Right lung (tissue), 5 donors: ENCODE measurements around the gene DMD. TPM values are rescaled to one million over a fixed set of nuclear protein-coding genes. Genes with fewer than 3 reads are reported as not detected.
"Not testable (repeated sequence)": the region's sequence is repeated elsewhere in the genome, so short reads cannot be mapped to it uniquely, and the experiment has no call there.

ENCODE experiments used
- DNase-seq, 2 donors: peaks; one replicate each; pipeline ENCODE4 v3.0.0-alpha.2; 2013
- polyA plus RNA-seq, 5 donors: library from polyadenylated mRNA; unstranded; fragments of 120-200 nt; gene quantifications; one replicate each; pipeline versions ENCODE4 v1.2.1 to v1.2.3, GENCODE V29; 2013; ENCODE audit warnings: inconsistent platforms in 1 of 5, low replicate concordance in 1 of 5; ENCODE audit not compliant: insufficient read length in 5 of 5, insufficient read depth in 1 of 5

DMD gene
- polyA plus RNA-seq, 5 donors: 46.8 to 79.3 (median 59.8) TPM

DNA sequence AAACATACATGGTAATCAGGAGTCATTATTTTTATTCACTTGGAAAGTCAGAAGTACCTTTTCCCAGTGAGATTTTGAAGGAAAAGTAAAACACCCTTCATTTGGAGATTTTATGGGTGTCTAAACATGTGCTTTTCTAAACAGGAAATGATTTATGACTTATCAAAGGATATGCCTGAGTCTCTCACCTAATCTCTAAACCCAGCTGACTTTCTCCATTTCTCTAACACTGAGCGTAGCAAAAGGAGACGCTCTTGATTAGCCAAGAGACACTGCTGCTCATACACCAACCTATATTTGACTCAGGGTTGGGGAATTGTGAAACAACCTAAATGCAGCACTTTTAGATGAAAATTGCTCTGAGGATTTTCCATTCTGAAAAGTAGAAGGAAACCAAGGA is 1671.0 kb downstream of the DMD start:
- no peak for DNase-seq

- DNase-seq: no peak
Observed at GRCh38 chrX:31527455-31528126, 1683.8 kb downstream of the DMD start.

DNA sequence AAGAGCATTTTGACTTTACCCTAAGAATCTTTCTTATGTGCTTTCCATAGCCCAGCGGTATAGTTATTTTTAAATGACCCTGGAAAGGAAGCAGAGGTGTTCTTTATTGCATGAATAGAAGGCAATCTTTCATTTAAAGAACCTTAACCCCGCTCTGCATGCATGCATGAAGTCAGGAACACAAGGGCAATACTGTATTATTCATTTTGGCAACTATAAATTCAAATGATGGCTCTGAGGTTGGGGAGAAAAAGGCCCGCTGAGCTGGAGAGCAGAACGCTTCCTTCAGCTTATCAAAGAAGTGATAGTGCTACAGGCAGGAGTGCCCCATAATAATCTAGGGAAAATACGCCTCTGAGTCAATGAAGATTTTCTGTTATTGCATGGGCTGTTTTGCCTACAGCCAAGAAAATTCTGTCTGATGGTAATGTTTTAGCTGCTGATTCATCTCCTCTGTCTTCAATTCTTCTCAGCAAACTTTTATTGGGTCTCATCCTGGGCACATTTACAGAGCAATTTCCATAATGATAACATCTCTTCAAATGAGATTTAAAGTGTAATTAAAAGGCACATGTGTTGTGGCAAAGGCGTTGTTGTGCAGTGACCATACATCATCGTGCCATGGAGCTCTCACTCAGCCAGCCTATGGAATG is 1687.3 kb downstream of the DMD start:
- DNase-seq: no peak

DNA sequence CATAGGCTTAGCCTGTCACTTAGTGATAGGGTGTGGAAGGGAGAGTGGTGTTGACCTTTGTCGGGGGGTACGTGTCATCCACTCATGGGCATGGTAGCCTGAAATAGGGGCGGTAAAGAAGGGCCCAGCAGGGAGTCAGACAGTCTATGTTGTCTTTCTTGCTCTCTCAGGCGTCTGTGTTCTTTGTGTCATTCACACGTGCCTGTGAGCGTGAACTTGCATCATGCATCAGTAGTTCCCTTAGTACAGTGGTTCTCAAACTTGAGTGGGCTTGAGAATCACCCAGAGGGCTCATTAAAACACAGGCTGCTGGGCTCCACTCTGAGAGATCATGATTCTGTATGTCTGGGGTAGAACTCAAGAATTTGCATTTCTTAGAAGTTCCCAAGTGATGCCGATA is 1688.6 kb downstream of the DMD start:
- no peak for DNase-seq

- no peak for DNase-seq
Observed at GRCh38 chrX:31521941-31522340, 1689.4 kb downstream of the DMD start.

DNA sequence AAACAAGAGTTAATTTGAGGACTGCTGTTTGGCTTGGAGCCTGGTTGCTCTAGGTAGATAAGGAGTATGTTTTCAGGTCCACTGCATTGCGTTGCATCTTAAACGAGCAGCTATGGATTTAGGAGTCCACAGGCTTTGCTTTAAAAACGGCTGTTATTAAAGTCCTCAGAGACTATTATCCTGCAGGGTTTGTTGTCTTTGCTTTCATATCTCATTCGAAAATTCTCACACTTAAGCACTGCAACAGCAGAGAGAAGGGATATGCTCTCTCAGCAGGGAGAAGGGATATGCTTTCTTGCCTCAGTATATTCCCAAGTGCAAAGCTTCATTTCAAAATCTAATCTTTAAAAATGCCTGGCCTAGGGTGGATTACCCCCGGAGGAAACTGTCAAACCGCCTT is 1694.8 kb downstream of the DMD start:
- no peak for DNase-seq

- DNase-seq: peak; percentile 28 to 53
Observed at GRCh38 chrX:31508338-31508737, 1703.0 kb downstream of the DMD start.

GRCh38 chrX:31506928-31507327 is 1704.4 kb downstream of the DMD start:
- DNase-seq: no peak

DNA sequence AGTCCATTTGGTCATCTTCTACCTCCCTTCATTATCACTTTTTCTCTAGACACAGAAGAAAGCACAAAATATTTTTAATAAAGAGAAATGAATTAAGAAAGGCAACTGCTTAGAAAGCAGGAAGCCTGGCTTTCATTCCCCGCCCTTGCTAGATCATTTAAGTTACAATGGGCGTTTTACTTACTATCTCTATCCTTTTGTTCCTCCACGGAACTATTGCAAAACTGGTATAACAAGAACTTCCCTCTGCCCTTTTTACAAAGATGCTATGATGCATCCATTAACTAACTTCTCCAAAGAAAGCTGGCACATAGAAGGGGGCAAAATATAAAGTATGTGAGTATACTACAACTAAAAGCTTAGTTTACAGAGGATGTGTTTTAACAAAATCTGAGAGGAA is 1705.0 kb downstream of the DMD start:
- DNase-seq: no peak

GRCh38 chrX:31500921-31501320 is 1710.4 kb downstream of the DMD start:
- DNase-seq: no peak

- DNase-seq: no peak
Observed at GRCh38 chrX:31499109-31499508, 1712.2 kb downstream of the DMD start.

DNA sequence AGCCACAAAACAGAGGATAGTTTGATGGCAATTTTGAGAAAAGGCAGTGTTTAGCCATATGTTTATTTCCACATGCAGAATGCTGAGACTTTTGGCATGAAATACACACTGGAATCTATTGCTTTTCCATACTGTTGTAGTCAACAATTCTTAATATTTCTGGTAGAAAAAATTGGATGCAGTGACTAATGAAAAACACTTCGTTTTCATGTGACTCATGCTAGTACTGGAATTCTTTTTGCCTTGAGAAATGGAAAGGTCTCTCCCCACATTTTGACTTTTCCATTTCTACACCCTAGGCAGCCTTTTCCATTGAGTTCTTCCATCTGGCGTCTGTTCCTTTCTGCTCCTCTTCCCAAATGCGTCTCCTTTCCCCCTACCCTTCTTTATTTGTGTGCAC is 1714.3 kb downstream of the DMD start:
- DNase-seq: no peak

DNA sequence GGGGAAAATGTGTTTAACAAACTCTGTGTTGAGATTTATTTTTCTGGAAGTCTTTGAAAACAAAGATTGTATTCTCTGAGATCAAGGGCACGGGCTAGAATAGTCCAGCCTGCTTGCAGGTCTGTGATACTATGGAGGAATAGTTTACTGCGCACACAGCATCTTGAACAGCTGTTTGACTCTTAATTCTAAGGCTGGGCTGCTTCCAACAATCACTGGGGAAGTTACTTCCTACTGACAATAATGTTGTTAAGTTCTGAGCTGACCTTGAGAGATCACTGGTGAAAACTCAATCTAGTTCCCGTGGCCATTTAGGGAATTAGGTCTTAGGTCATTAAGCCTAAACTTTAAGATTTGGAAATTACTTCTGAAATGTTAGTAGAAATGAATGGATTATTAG is 1723.4 kb downstream of the DMD start:
- DNase-seq: no peak

DNA sequence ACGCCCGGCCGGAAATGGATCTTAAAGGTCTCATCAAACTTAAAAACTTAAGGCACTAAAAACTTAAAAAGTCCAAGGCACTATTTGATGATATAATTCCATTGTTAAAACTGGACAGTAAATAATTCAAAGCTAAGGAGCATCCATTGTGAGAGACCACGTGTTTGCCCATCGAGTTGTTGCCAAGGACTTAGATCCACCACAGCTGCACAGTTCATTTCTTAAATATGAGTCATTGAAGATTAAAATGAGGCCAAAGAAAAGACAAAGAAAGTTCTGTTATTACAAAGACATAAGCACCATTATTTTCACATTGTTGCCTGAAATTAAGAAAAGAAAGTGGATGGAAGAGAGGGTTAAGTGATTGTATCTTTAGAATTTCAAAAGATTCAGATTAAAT is 1728.0 kb downstream of the DMD start:
- DNase-seq: no peak

DNA sequence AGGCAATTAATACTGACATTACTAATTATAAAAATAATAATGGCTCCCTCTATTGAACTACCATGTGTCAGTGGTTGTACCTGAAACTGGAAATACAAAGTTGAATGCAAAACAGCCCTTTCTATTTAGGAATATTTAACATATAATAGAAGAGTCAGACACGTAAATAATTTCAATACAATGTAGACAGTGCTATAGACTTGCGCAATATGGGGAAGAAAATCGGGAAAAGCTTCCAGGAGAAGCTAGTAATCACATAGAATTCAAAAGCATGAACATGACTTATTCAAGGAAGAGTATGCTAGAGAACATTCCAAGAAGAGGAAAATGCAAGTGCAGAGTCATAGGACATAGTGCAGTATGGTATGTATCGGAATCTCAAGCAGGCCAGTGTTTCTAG is 1730.7 kb downstream of the DMD start:
- DNase-seq: no peak

DNA sequence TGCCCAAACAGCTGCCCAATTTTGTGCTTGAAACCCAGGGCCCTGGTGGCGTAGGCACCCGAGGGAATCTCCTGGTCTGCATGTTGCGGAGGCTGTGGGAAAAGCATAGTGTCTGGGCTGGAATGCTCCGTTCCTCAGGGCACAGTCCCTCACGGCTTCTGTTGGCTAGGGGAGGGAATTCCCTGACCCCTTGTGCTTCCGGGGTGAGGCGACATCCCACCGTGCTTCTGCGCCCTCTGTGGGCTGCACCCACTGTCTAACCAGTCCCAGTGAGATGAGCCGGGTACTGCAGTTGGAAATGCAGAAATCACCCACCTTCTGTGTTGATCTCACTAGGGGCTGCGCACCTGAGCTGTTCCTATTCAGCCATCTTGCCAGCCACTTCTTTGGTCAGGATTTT is 1740.1 kb downstream of the DMD start:
- no peak for DNase-seq

DNA sequence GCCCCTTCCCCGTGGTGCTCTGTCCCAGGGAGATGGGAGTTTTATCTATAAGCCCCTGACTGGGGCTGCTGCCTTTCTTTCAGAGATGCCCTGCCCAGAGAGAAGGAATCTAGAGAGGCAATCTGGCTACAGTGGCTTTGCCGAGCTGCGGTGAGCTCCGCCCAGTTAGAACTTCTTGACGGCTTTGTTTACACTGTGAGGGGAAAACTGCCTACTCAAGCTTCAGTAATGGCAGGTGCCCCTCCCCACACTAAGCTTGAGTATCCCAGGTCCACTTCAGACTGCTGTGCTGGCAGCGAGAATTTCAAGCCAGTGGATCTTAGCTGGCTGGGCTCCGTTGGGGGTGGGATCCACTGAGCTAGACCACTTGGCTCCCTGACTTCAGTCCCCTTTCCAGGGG is 1740.6 kb downstream of the DMD start:
- not testable (repeated sequence) for DNase-seq

GRCh38 chrX:31464306-31464915 is 1746.9 kb downstream of the DMD start:
- DNase-seq: peak in 1 of 2 donors; percentile 12

DNA sequence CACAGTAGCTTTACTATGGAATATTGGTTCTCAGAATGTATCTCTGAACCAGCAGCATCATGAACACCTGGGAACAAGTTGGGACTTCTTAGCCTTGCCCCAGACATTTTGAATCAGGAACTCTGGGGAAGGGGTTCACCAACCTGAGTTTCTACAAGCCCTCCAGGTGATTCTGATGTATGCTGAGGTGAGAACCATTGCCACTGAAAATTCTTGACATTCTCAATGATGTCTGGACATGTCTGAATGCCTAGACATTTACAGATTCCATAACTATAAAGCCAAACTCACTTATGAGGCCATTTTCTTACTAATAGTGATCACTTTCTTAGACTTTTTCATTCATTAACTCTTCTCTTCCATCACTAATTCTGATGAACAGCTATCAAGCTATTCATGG is 1750.1 kb downstream of the DMD start:
- no peak for DNase-seq

- DNase-seq: no peak
Observed at GRCh38 chrX:31459361-31459760, 1752.0 kb downstream of the DMD start.

DNA sequence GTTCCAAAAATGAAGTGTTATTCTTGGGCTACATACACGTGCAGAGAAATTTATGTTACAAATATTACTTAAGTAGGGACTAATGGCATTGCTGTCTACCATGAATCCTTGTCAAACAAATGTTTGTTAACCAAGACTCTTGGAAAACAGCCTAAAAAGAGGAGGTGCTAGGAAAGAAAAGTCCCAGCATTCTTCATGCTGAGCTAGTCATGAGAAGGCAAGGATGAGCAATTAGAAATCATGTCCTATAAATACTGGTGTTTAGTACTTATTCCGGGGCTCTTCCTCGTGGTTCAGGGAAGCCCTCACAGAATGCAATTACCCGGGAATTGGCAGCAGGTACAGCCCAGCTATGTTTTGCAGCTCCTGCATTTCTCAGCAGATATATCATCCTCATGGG is 1761.4 kb downstream of the DMD start:
- DNase-seq: no peak

DNA sequence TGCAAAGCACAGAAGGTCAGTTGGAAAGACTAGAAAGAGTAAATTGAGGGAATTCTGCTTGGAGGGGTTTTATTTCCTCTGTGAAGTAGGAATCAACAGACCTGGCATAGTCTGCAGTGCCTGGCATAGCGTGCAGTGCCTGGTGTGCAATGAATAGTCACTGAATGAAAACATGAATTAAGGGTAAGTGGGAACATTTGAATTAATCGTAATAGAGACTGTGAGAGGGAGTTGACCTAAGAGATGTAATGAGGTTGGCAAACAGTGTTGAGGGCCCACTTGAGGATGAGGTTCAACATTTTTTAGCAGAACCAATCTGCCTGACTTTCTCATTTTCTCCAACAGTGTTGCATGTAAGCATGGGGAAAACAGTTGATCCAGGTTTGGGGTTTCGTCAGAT is 1762.3 kb downstream of the DMD start:
- DNase-seq: no peak

DNA sequence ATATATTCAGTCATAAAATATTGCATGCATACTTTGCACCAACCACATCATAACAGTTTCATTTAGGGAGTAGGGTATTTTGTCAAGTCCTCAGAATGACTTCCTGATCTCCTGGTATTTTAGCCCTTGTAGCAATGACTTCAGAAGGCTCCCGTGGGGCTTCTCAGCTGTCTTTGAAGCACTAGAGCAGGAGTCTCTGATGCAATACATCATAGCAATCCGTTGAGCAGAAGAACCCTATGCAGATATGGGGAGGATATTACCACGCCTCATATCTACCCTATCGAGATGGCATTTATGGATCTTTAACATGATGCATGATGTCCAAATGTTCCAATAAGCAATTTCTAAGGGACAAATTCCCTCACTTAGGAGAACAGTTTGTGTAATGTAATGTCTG is 1765.8 kb downstream of the DMD start:
- no peak for DNase-seq

DNA sequence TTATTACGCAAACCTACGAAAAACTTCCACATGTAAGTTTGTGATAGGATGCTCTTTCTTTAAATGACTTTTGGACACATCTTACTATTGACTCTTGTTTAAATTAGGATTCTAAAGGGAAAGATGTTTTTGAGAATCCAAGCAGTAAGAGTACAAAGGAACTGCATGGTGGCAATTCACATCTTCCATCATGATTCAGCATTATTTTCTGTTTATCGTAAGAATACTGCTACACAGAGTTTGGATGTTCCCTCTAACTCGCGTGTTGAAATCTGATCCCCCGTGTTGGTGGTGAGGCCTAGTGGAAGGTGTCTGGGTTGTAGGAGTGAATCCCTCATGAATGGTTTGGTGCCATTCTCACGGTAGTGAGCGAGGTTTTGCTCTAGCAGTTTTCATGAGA is 1767.7 kb downstream of the DMD start:
- DNase-seq: no peak
